ENCODE measurements around the gene PCNX2.

GRCh38 chr1:233211106-233211505 lies 84.4 kb downstream of the PCNX2 start:
- TF ChIP-seq POLR2A (IDR thresholded peaks at IDR 0.05), result no peak
- TF ChIP-seq, protein P1, sequence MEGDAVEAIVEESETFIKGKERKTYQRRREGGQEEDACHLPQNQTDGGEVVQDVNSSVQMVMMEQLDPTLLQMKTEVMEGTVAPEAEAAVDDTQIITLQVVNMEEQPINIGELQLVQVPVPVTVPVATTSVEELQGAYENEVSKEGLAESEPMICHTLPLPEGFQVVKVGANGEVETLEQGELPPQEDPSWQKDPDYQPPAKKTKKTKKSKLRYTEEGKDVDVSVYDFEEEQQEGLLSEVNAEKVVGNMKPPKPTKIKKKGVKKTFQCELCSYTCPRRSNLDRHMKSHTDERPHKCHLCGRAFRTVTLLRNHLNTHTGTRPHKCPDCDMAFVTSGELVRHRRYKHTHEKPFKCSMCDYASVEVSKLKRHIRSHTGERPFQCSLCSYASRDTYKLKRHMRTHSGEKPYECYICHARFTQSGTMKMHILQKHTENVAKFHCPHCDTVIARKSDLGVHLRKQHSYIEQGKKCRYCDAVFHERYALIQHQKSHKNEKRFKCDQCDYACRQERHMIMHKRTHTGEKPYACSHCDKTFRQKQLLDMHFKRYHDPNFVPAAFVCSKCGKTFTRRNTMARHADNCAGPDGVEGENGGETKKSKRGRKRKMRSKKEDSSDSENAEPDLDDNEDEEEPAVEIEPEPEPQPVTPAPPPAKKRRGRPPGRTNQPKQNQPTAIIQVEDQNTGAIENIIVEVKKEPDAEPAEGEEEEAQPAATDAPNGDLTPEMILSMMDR (IDR thresholded peaks at IDR 0.05), result no peak
- TF ChIP-seq POLR2AphosphoS5 (IDR thresholded peaks at IDR 0.05), result no peak
- no peak for TF ChIP-seq EP300 (IDR thresholded peaks at IDR 0.05)

Data from sigmoid colon (tissue), 4 donors.